D721Med (cell line): Measurements from ENCODE around the gene ADARB2.

Experiments used
- DNase-seq: peaks from one replicate; pipeline ENCODE4 v3.0.0; 2011; ENCODE audit warnings: low spot score; ENCODE audit not compliant: insufficient read length
- FAIRE-seq: peaks from 2 replicates; lab custom pipeline; 2011; peaks lifted over from hg19 to GRCh38; lab: Jason Lieb, UNC
- CTCF ChIP-seq: IDR thresholded peaks from 2 replicates; pipeline ENCODE4 v1.5.1; 2012; ENCODE audit warnings: mild to moderate bottlenecking, control low read depth; ENCODE audit not compliant: insufficient read depth; ENCODE audit errors: missing control alignments

ADARB2 gene

GRCh38 chr10:1495915-1496517 lies 241.3 kb downstream of the ADARB2 start:
- no peak for DNase-seq
- no peak for FAIRE-seq
- TF ChIP-seq CTCF, result no peak

GRCh38 chr10:1492641-1493040 lies 244.7 kb downstream of the ADARB2 start:
- FAIRE-seq, result no peak
- no peak for TF ChIP-seq CTCF

GRCh38 chr10:1491901-1492300 lies 245.4 kb downstream of the ADARB2 start:
- no peak for TF ChIP-seq CTCF
- FAIRE-seq (no peak), DNase-seq (no peak)

More at GRCh38 chr10:1492641-1493040, 244.7 kb downstream of the ADARB2 start:
- no peak for DNase-seq

- FAIRE-seq (no peak), DNase-seq (no peak)
- no peak for TF ChIP-seq CTCF
Observed at GRCh38 chr10:1489801-1490200, 247.5 kb downstream of the ADARB2 start.

- DNase-seq (no peak), FAIRE-seq (no peak)
- TF ChIP-seq CTCF, result no peak
Observed at GRCh38 chr10:1488970-1489548, 248.3 kb downstream of the ADARB2 start.

- DNase-seq, result no peak
- no peak for FAIRE-seq
- no peak for TF ChIP-seq CTCF
Observed at GRCh38 chr10:1486841-1487687, 250.3 kb downstream of the ADARB2 start.
